Neutrophil (primary cell): ENCODE measurements around the gene DENND1A.

Experiments used
- H3K27ac ChIP-seq: fragments of 200-600 bp; sonication (generic); 2 replicates; pipeline ENCODE4 v1.5.1; 2016; ENCODE audit warnings: mild to moderate bottlenecking, moderate library complexity
- H3K27me3 ChIP-seq: fragments of 200-600 bp; sonication (generic); 2 replicates; pipeline ENCODE4 v1.6.0; 2016; ENCODE audit warnings: mild to moderate bottlenecking
- H3K36me3 ChIP-seq: fragments of 200-600 bp; sonication (generic); 2 replicates; pipeline ENCODE4 v1.5.1; 2017
- H3K4me1 ChIP-seq, 2 experiments: fragments of 200-600 bp in 1 of 2; sonication (generic) in 1 of 2; 1 replicate in 1 of 2; 2 replicates in 1 of 2; pipeline versions ENCODE4 v1.5.1 to v1.6.1; 2013 to 2016; ENCODE audit warnings: low read depth in 1 of 2, low read length in 1 of 2, mild to moderate bottlenecking in 1 of 2, moderate library complexity in 1 of 2; ENCODE audit not compliant: control insufficient read depth in 1 of 2, insufficient read depth in 1 of 2
- H3K4me3 ChIP-seq, 2 experiments: fragments of 200-600 bp in 1 of 2; sonication (generic) in 1 of 2; 1 replicate in 1 of 2; 2 replicates in 1 of 2; pipeline ENCODE4 v1.5.1; 2013 to 2016; ENCODE audit warnings: low read depth in 1 of 2, low read length in 1 of 2, mild to moderate bottlenecking in 1 of 2, moderate library complexity in 1 of 2
- H3K9me3 ChIP-seq: fragments of 200-600 bp; sonication (generic); 2 replicates; pipeline ENCODE4 v1.5.1; 2016
- CTCF ChIP-seq: fragments of 200-600 bp; sonication (generic); IDR thresholded peaks from 2 replicates; pipeline ENCODE4 v1.5.1; 2016; ENCODE audit warnings: antibody characterized with exemption

DENND1A gene

GRCh38 chr9:123355761-123356431 lies 574.0 kb downstream of the DENND1A start, which contains the start of gene CRB2:
Gene CRB2, plus strand, starts transcription at chr9:123356197. Its CDS starts 64 bp downstream, at chr9:123356261.
- no peaks in the 10 kb centered on the region for H3K4me1 ChIP-seq
- H3K27ac ChIP-seq: no peak within 1 kb of the TSS
- no peaks in the 10 kb centered on the region for H3K9me3 ChIP-seq
- H3K27me3 ChIP-seq: peaks cover 17% of the 10 kb centered on the region
- no peak within 1 kb of the TSS for H3K4me3 ChIP-seq
- H3K36me3 ChIP-seq: no peaks in the 10 kb centered on the region
- no peak for TF ChIP-seq CTCF

- H3K9me3 ChIP-seq: no peaks in the 10 kb centered on the region
- H3K27me3 ChIP-seq: peaks cover 11% of the 10 kb centered on the region
- no peaks in the 10 kb centered on the region for H3K4me1 ChIP-seq
- H3K4me3 ChIP-seq: no peak overlapping the region
- no peaks in the 10 kb centered on the region for H3K36me3 ChIP-seq
- no peak overlapping the region for H3K27ac ChIP-seq
- TF ChIP-seq CTCF: no peak
These were observed 575.0 kb downstream of the DENND1A start for GRCh38 chr9:123354806-123355508.

GRCh38 chr9:123353984-123354591 lies 575.8 kb downstream of the DENND1A start:
- H3K36me3 ChIP-seq: no peaks in the 10 kb centered on the region
- no peaks in the 10 kb centered on the region for H3K4me1 ChIP-seq
- peak; percentile 20 for TF ChIP-seq CTCF
- no peaks in the 10 kb centered on the region for H3K9me3 ChIP-seq
- H3K4me3 ChIP-seq: no peak overlapping the region
- H3K27me3 ChIP-seq: peaks cover 10% of the 10 kb centered on the region
- no peak overlapping the region for H3K27ac ChIP-seq

GRCh38 chr9:123353041-123353440 lies 576.9 kb downstream of the DENND1A start:
- no peaks in the 10 kb centered on the region for H3K4me1 ChIP-seq

More at GRCh38 chr9:123353041-123353440, 576.9 kb downstream of the DENND1A start:
- H3K27ac ChIP-seq: no peak overlapping the region
- no peaks in the 10 kb centered on the region for H3K9me3 ChIP-seq
- H3K4me3 ChIP-seq: no peak overlapping the region
- peaks cover 10% of the 10 kb centered on the region for H3K27me3 ChIP-seq
- no peaks in the 10 kb centered on the region for H3K36me3 ChIP-seq
- TF ChIP-seq CTCF: no peak
